Aorta (tissue), 5 donors: ENCODE results near the gene DYNLT4. TPM values are rescaled to one million over a fixed set of nuclear protein-coding genes. Genes with fewer than 3 reads are reported as not detected.
A peak's percentile ranks its signal among the peaks of the same experiment; 100 is the strongest.
"Not testable (repeated sequence)": the region's sequence is repeated elsewhere in the genome, so short reads cannot be mapped to it uniquely, and the experiment has no call there.

Source experiments
- ATAC-seq: fragments of 200-7000 bp; cut with Tn5 transposase; one replicate; pipeline ENCODE4 v1.9.1; 2022; ENCODE audit warnings: moderate library complexity; ENCODE audit not compliant: low FRiP score
- DNase-seq, 2 donors: peaks; one replicate each; pipeline ENCODE4 v3.0.0-alpha.2; 2020
- H3K27ac ChIP-seq, 2 donors: one replicate each; pipeline ENCODE4 v1.5.1; 2013; ENCODE audit warnings: low read length in 2 of 2, mild to moderate bottlenecking in 2 of 2, moderate library complexity in 2 of 2, control low read depth in 1 of 2, inconsistent platforms in 1 of 2, low read depth in 1 of 2
- H3K27me3 ChIP-seq, 2 donors: one replicate each; pipeline ENCODE4 v1.6.1; 2013; ENCODE audit warnings: control low read depth in 1 of 2, low read length in 1 of 2, mild to moderate bottlenecking in 1 of 2, moderate library complexity in 1 of 2; ENCODE audit not compliant: insufficient read depth in 2 of 2, control insufficient read depth in 1 of 2
- H3K36me3 ChIP-seq, 2 donors: one replicate each; pipeline ENCODE4 v1.6.1; 2013; ENCODE audit warnings: control low read depth in 1 of 2, low read length in 1 of 2, mild to moderate bottlenecking in 1 of 2; ENCODE audit not compliant: insufficient read depth in 2 of 2, control insufficient read depth in 1 of 2
- H3K4me1 ChIP-seq, 2 donors: one replicate each; pipeline ENCODE4 v1.6.1; 2013; ENCODE audit warnings: low read length in 2 of 2, control low read depth in 1 of 2, mild to moderate bottlenecking in 1 of 2, moderate library complexity in 1 of 2; ENCODE audit not compliant: insufficient read depth in 2 of 2, control insufficient read depth in 1 of 2
- H3K4me3 ChIP-seq, 2 donors: one replicate each; pipeline ENCODE4 v1.5.1; 2013; ENCODE audit warnings: low read length in 2 of 2, control low read depth in 1 of 2, mild to moderate bottlenecking in 1 of 2
- H3K9me3 ChIP-seq: one replicate; pipeline ENCODE4 v1.6.1; 2013; ENCODE audit warnings: mild to moderate bottlenecking, low read length; ENCODE audit not compliant: control insufficient read depth
- WGBS, 2 donors: extraction: QIAGEN DNeasy Blood & Tissue Kit; methylation state at CpG; one replicate each; pipeline ENCODE4 v1.1.7; 2013; 5-methylcytosine and 5-hydroxymethylcytosine counted together
- intact Hi-C, 2 donors: fragments of 100-400 bp; cut with DNase I; formaldehyde crosslinking; loops; one replicate each; pipeline versions ENCODE4 v1.14.2 to v1.15.0; 2022
- polyA plus RNA-seq, 2 donors: library from polyadenylated mRNA; stranded (reverse); fragments of 200-250 nt; gene quantifications; one replicate each; pipeline ENCODE4 v1.2.3, GENCODE V29; 2013
- total RNA-seq, 2 donors: library from RNA; stranded (reverse); fragmentation: NEBNext Ultra II Directional; extraction: Animal tissue kit (Norgen Biotek cat#: 25700); gene quantifications; one replicate each; pipeline ENCODE4 v1.2.1, GENCODE V29; 2021
- donor health status: healthy with polysubstance abuse.
- donor health status: Bipolar disorder and iron deficiency.
- donor health status: DM: no; HTN: no; CAD: no.
- donor health status: DM: no; HTN: no; CAD: no.
- donor health status: DM: yes; HTN: yes; CAD: no.

Gene DYNLT4
- total and polyA plus RNA-seq, 4 donors, result 0.81 to 3.0 (median 0.87) TPM; not detected in 1

DNA sequence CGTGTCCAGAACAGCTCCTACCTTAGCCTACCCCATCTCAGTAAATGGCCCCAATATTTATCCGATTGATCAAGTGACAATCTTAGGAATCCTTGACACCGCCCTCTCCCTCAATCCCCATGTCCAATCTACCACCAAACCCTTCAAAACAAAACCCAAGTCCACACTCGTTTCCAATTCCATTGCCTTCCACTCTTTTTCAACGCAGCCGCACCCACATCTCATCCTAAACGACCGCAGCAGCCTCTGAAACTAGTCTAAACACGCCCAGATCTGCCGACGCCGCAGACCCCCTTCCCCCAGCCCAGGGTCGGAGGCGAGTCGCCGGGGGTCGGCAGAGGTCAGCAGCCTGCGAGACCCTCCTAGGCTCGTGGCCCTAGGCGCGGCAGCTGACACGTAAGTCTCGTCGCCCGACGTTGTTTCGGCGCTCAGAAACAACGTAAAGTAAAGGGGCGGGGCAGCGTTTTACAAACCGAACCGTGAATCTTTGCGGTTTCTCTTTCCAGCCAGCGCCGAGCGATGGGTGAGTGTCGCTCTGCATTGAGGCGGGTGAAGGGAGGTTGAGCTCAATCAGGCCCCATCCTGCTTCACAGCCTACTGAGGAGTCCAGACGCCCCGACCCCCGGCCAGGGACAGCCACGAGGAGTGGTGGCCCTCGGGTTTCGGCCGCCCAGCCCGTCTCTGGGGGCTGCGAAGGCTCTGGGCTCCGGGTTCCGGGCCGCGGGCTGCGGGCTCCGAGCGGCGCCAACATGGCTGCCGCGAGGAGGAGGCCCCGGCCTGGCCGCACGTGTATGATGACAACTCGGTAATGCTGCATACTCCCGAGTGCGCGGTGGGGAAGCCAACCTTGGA, 31.8 kb downstream of the DYNLT4 start, which contains the start of gene RPS8:
Gene RPS8, plus strand, starts transcription at position 463 of the 852 bp plus-strand sequence. Its CDS starts 57 bp downstream, at position 520.
- intact Hi-C loops, result loop anchor here (2.0 to 5.0 kb wide), 2 partner anchors 37 to 38 kb away; partner anchors contain the start of gene KIF2C (in 2 of the 2)
- DNase-seq, result peak; percentile 94 to 95
- 0 to 1% methylated on average over 65 of the region's 65 CpGs for WGBS, 2 donors

DNA sequence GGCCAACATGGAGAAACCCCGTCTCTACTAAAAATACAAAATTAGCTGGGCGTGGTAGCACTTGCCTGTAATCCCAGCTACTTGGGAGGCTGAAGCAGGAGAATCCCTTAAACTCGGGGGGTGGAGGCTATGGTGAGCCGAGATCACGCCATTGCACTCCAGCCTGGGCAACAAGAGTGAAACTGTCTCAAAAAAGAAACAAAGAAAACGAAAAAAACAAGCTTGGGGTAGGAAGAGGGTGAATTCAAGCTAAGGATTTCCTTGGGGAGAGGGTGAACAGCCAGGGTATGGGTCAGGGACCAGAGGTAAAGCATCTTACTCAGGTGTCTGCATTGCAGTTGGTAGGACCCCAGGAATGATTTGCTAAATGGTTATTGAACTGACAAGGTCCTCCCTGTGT, 40.7 kb downstream of the DYNLT4 start:
- DNase-seq, H3K4me1 ChIP-seq, intact Hi-C loops, H3K27ac ChIP-seq, H3K36me3 ChIP-seq, ATAC-seq, H3K9me3 ChIP-seq, H3K4me3 ChIP-seq, H3K27me3 ChIP-seq: not testable (repeated sequence)
- WGBS, 2 donors, result 94% methylated on average over 6 of the region's 6 CpGs

More for the DNA sequence above, 31.8 kb downstream of the DYNLT4 start, which contains the start of gene RPS8:
- Histone ChIP-seq H3K36me3 (peaks cover 0 to 7% of the 10 kb centered on the region in 2 donors), H3K4me1 (no peaks in the 10 kb centered on the region), H3K27me3 (no peaks in the 10 kb centered on the region), H3K9me3 (no peaks in the 10 kb centered on the region), H3K27ac (peak within 1 kb of the TSS; percentile 43 to 91), H3K4me3 (peak within 1 kb of the TSS; percentile 38 to 66)
- peak; percentile 96 for ATAC-seq

GRCh38 chr1:44760876-44761275, 46.3 kb downstream of the DYNLT4 start:
- H3K36me3 ChIP-seq, result no peaks in the 10 kb centered on the region
- no peak for ATAC-seq
- 93 to 97% methylated on average over 3 of the region's 3 CpGs for WGBS, 2 donors

GRCh38 chr1:44759077-44759476, 48.1 kb downstream of the DYNLT4 start:
- no peaks in the 10 kb centered on the region for H3K27me3 ChIP-seq
- H3K36me3 ChIP-seq, result no peaks in the 10 kb centered on the region
- intact Hi-C loops, result no loop called here
- DNase-seq (no peak), ATAC-seq (no peak)
- H3K27ac ChIP-seq, result no peak overlapping the region
- WGBS, 2 donors, result 92 to 98% methylated on average over 11 of the region's 11 CpGs
- H3K4me1 ChIP-seq, result no peaks in the 10 kb centered on the region
- H3K4me3 ChIP-seq, result no peak overlapping the region
- no peaks in the 10 kb centered on the region for H3K9me3 ChIP-seq

More at GRCh38 chr1:44760876-44761275, 46.3 kb downstream of the DYNLT4 start:
- no peak for DNase-seq
- Histone ChIP-seq H3K4me1 (no peaks in the 10 kb centered on the region), H3K4me3 (no peak overlapping the region), H3K27ac (no peak overlapping the region), H3K9me3 (no peaks in the 10 kb centered on the region), H3K27me3 (no peaks in the 10 kb centered on the region)
- intact Hi-C loops, result no loop called here

- Histone ChIP-seq H3K4me1 (no peaks in the 10 kb centered on the region), H3K27ac (no peak overlapping the region), H3K4me3 (no peak overlapping the region), H3K27me3 (no peaks in the 10 kb centered on the region), H3K36me3 (no peaks in the 10 kb centered on the region), H3K9me3 (no peaks in the 10 kb centered on the region)
- intact Hi-C loops, result no loop called here
- 94 to 95% methylated on average over 2 of the region's 2 CpGs for WGBS, 2 donors
- DNase-seq (no peak), ATAC-seq (no peak)
These were observed 49.7 kb downstream of the DYNLT4 start for GRCh38 chr1:44757420-44757819.

Other genes starting within 250 kb of the DYNLT4 start
- gene TMEM53, start 132.9 kb downstream of the DYNLT4 start, total RNA-seq, result 1 to 10 TPM; 5.4 to 6.6 TPM
- gene TMEM53, start 132.9 kb downstream of the DYNLT4 start, polyA plus RNA-seq, result 1 to 10 TPM; 8.4 to 9.9 TPM
- 1 to 10 TPM; 1.5 to 6.7 TPM for gene ARMH1, start 132.6 kb downstream of the DYNLT4 start, total RNA-seq
- 1 to 10 TPM in 1 of 2 donors, under 1 TPM in 1; 0.63 to 2.0 TPM for gene ARMH1, start 132.6 kb downstream of the DYNLT4 start, polyA plus RNA-seq
- gene RNU5D-1, start 76.2 kb downstream of the DYNLT4 start, total RNA-seq, result not detected
- not detected for gene RNU5D-1, start 76.2 kb downstream of the DYNLT4 start, polyA plus RNA-seq
- gene KIF2C, start 67.5 kb downstream of the DYNLT4 start, total RNA-seq, result 1 to 10 TPM in 1 of 2 donors, under 1 TPM in 1; 0.84 to 3.5 TPM
- gene KIF2C, start 67.5 kb downstream of the DYNLT4 start, polyA plus RNA-seq, result 1 to 10 TPM in 1 of 2 donors, under 1 TPM in 1; 0.75 to 2.3 TPM
- gene RPS8, start 31.8 kb downstream of the DYNLT4 start, total RNA-seq, result 1,000 to 10,000 TPM; 1,373 to 1,500 TPM
- gene RPS8, start 31.8 kb downstream of the DYNLT4 start, polyA plus RNA-seq, result 1,000 to 10,000 TPM; 2,358 to 3,400 TPM
- under 1 TPM; 0.30 to 0.32 TPM for gene BEST4, start 19.2 kb downstream of the DYNLT4 start, total RNA-seq
- gene BEST4, start 19.2 kb downstream of the DYNLT4 start, polyA plus RNA-seq, result 1 to 10 TPM; 1.1 to 1.8 TPM
- 10 to 100 TPM; 28.8 to 84.3 TPM for gene PLK3, start 7.0 kb downstream of the DYNLT4 start, total RNA-seq
- 10 to 100 TPM; 16.2 to 73.3 TPM for gene PLK3, start 7.0 kb downstream of the DYNLT4 start, polyA plus RNA-seq
- gene BTBD19, start 1.2 kb upstream of the DYNLT4 start, total RNA-seq, result 10 to 100 TPM; 38.5 to 41.1 TPM
- 10 to 100 TPM in 1 of 2 donors, 1 to 10 TPM in 1; 5.1 to 35.4 TPM for gene BTBD19, start 1.2 kb upstream of the DYNLT4 start, polyA plus RNA-seq
- gene PTCH2, start 35.9 kb upstream of the DYNLT4 start, total RNA-seq, result 1 to 10 TPM; 1.7 to 6.3 TPM
- 1 to 10 TPM in 1 of 2 donors, under 1 TPM in 1; 0.38 to 6.7 TPM for gene PTCH2, start 35.9 kb upstream of the DYNLT4 start, polyA plus RNA-seq
- gene EIF2B3, start 179.2 kb upstream of the DYNLT4 start, total RNA-seq, result 10 to 100 TPM; 17.5 to 24.6 TPM
- gene EIF2B3, start 179.2 kb upstream of the DYNLT4 start, polyA plus RNA-seq, result 10 to 100 TPM; 14.7 to 18.8 TPM
- gene HECTD3, start 204.0 kb upstream of the DYNLT4 start, total RNA-seq, result 10 to 100 TPM; 32.0 to 48.7 TPM
- 10 to 100 TPM; 24.2 to 45.2 TPM for gene HECTD3, start 204.0 kb upstream of the DYNLT4 start, polyA plus RNA-seq
- 10 to 100 TPM; 54.6 to 76.2 TPM for gene UROD, start 204.9 kb upstream of the DYNLT4 start, total RNA-seq
- 100 to 1,000 TPM in 1 of 2 donors, 10 to 100 TPM in 1; 74.4 to 128 TPM for gene UROD, start 204.9 kb upstream of the DYNLT4 start, polyA plus RNA-seq